GM12878 (cell line): ENCODE data around the gene SHROOM2. TPM values are rescaled to one million over a fixed set of nuclear protein-coding genes. Genes with fewer than 3 reads are reported as not detected.

Experiments
- ATAC-seq: fragments of 200-7000 bp; cut with Tn5 transposase; 3 replicates; pipeline ENCODE4 v1.9.1; 2020; ENCODE audit warnings: mild to moderate bottlenecking, moderate library complexity
- BruUV-seq: library from RNA; stranded (reverse); fragments of 400-500 nt; replicated peaks from 2 replicates; lab custom pipeline; 2021; lab: Mats Ljungman, UMichigan
- CTCF ChIA-PET: fragments of 300-600 bp; sonication (Branson Sonifier 250); formaldehyde crosslinking; extraction: SDS; loops from one replicate; lab custom pipeline; 2021; ENCODE audit warnings: inconsistent platforms; lab: Yijun Ruan, JAX
- POLR2A ChIA-PET: fragments of 350-600 bp; formaldehyde crosslinking; extraction: SDS; loops from one replicate; lab custom pipeline; 2021; ENCODE audit warnings: inconsistent platforms; lab: Charles Lee
- RAD21 ChIA-PET: fragments of 300-600 bp; sonication (Branson Sonifier 250); formaldehyde crosslinking; loops from one replicate; lab custom pipeline; 2023; ENCODE audit warnings: antibody characterized with exemption; ENCODE audit not compliant: unreplicated experiment; lab: Charles Lee
- SMC1A ChIA-PET: fragments of 300-600 bp; sonication (Branson Sonifier 250); formaldehyde crosslinking; loops from one replicate; lab custom pipeline; 2023; ENCODE audit not compliant: unreplicated experiment, uncharacterized antibody; lab: Charles Lee
- DNase-seq: peaks from one replicate; pipeline ENCODE4 v3.0.0-alpha.2; 2011; ENCODE audit warnings: low read depth, low spot score
- FAIRE-seq: peaks from 3 replicates; lab custom pipeline; 2011; peaks lifted over from hg19 to GRCh38; lab: Jason Lieb, UNC
- H2AFZ ChIP-seq: 2 replicates; pipeline ENCODE4 v1.6.0; 2011; ENCODE audit warnings: low read depth, low read length, control low read depth; ENCODE audit not compliant: control insufficient read depth
- H3K27ac ChIP-seq: 2 replicates; pipeline ENCODE4 v1.5.1; 2011; ENCODE audit warnings: control low read depth; ENCODE audit not compliant: control insufficient read depth, insufficient read depth
- H3K27me3 ChIP-seq, 2 experiments: replicated peaks in 1 of 2; 2 replicates each; pipeline versions ENCODE4 v1.6.0 to v1.6.1; 2011; ENCODE audit warnings: low read length in 1 of 2; ENCODE audit not compliant: control insufficient read depth in 2 of 2, insufficient read depth in 2 of 2
- H3K36me3 ChIP-seq, 2 experiments: 2 replicates each; pipeline ENCODE4 v1.5.1; 2011; ENCODE audit warnings: low read length in 1 of 2; ENCODE audit not compliant: control insufficient read depth in 2 of 2, insufficient read depth in 2 of 2
- H3K4me1 ChIP-seq: 2 replicates; pipeline ENCODE4 v1.6.1; 2011; ENCODE audit warnings: mild to moderate bottlenecking, low read length, moderate library complexity, mixed read lengths; ENCODE audit not compliant: control insufficient read depth, insufficient read depth
- H3K4me2 ChIP-seq: 2 replicates; pipeline ENCODE4 v1.6.0; 2011; ENCODE audit warnings: control low read depth; ENCODE audit not compliant: control insufficient read depth, insufficient read depth
- H3K4me3 ChIP-seq: fragments of 200-600 bp; sonication (generic); 2 replicates; pipeline ENCODE4 v1.5.1; 2016
- H3K79me2 ChIP-seq: 2 replicates; pipeline ENCODE4 v1.6.0; 2011; ENCODE audit warnings: low read length; ENCODE audit not compliant: control insufficient read depth, insufficient read depth
- H3K9ac ChIP-seq: 2 replicates; pipeline ENCODE4 v1.8.0; 2011; ENCODE audit warnings: low read length, control low read depth, mixed read lengths; ENCODE audit not compliant: control insufficient read depth, insufficient read depth
- H3K9me3 ChIP-seq: replicated peaks from 3 replicates; pipeline ENCODE4 v1.5.1; 2011; ENCODE audit warnings: mild to moderate bottlenecking, low read length; ENCODE audit not compliant: control insufficient read depth, insufficient read depth
- H4K20me1 ChIP-seq: 2 replicates; pipeline ENCODE4 v1.6.0; 2011; ENCODE audit not compliant: control insufficient read depth, insufficient read depth
- NRF1 ChIP-seq: conservative IDR thresholded peaks from 2 replicates; pipeline ENCODE4 v1.6.1; 2011; ENCODE audit warnings: mild to moderate bottlenecking, low read depth, low read length, improper control_type of control experiment
- RCOR1 ChIP-seq: conservative IDR thresholded peaks from 2 replicates; pipeline ENCODE4 v1.6.1; 2012; ENCODE audit warnings: low read depth, low read length, improper control_type of control experiment
- RELB ChIP-seq: fragments of 450-650 bp; IDR thresholded peaks from 2 replicates; pipeline ENCODE4 v1.6.1; 2017; ENCODE audit warnings: low read depth, mild to moderate bottlenecking, moderate library complexity
- STAT3 ChIP-seq: IDR thresholded peaks from 2 replicates; pipeline ENCODE4 v1.6.1; 2011; ENCODE audit warnings: low read depth, low read length, improper control_type of control experiment
- WGBS: methylation state at CpG from one replicate; pipeline ENCODE4 v1.1.6; 2016; ENCODE audit warnings: low lambda C conversion rate; ENCODE audit not compliant: insufficient replicate concordance, insufficient coverage; ENCODE audit errors: missing lambda C conversion rate; 5-methylcytosine and 5-hydroxymethylcytosine counted together
- in situ Hi-C: fragments of 300-500 bp; cut with MboI; formaldehyde crosslinking; loops from 9 replicates; pipeline ENCODE4 v1.14.3; 2018; ENCODE audit warnings: mixed read lengths
- intact Hi-C: fragments of 100-400 bp; cut with micrococcal nuclease; formaldehyde crosslinking; loops from one replicate; pipeline ENCODE4 v1.14.2; 2022; ENCODE audit not compliant: unreplicated experiment
- polyA plus RNA-seq, 11 experiments: library from polyadenylated mRNA; depleted of rRNA in 4 of 11; unstranded in 6 of 11; stranded (reverse) in 5 of 11; fragments of >200 nt; fragmentation: Nextera tagmentation in 4 of 11; fragmentation: Illumina TruSeq in 1 of 11; extraction: Ambion mirVana in 4 of 11; extraction: Trizol in 1 of 11; gene quantifications; 1 replicate in 1 of 11; 2 replicates in 10 of 11; pipeline versions ENCODE4 v1.2.1 to v1.2.3, GENCODE V29; 2011 to 2016; ENCODE audit warnings: inconsistent platforms in 2 of 11, missing spikeins in 2 of 11, low read depth in 1 of 11
- total RNA-seq, 4 experiments: library from RNA; depleted of rRNA in 3 of 4; stranded (reverse); fragments of >200 nt in 3 of 4; fragmentation: Illumina TruSeq in 1 of 4; extraction: Trizol in 1 of 4; gene quantifications; 2 replicates each; pipeline versions ENCODE4 v1.2.1 to v1.2.3, GENCODE V29; 2013 to 2021
- TF ChIP-seq, protein P1 (sequence below): IDR thresholded peaks from 2 replicates; pipeline ENCODE4 v1.6.1; 2012; ENCODE audit warnings: mild to moderate bottlenecking, low read depth, low read length

Gene SHROOM2
- total and polyA plus RNA-seq, 10 of the 15 experiments (the other 5 are each of a cell fraction or from before 2014, with no cell fraction given): under 0.01 to 0.15 (median 0.09) TPM; not detected in 2

DNA sequence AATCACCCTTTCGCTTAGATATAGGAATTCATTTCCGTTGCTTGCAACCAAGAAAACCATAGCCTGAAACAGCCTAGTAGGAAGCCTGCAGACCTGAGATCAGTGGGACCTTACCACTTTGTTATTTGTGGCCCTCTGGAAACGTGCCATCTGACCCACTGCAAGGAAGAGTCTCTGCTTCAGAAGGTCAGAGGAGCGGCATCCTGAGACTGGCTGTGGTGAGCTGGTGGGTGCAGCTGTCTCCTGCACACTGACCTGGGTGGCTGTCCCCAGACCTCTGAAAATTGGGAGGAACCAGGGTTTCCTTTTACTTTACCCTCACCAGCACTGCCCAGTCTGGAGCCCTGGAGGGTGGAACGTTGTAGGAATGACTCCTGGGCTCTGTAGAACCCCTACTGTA lies 18.2 kb downstream of the SHROOM2 start (continued):
- TF ChIP-seq, protein P1, sequence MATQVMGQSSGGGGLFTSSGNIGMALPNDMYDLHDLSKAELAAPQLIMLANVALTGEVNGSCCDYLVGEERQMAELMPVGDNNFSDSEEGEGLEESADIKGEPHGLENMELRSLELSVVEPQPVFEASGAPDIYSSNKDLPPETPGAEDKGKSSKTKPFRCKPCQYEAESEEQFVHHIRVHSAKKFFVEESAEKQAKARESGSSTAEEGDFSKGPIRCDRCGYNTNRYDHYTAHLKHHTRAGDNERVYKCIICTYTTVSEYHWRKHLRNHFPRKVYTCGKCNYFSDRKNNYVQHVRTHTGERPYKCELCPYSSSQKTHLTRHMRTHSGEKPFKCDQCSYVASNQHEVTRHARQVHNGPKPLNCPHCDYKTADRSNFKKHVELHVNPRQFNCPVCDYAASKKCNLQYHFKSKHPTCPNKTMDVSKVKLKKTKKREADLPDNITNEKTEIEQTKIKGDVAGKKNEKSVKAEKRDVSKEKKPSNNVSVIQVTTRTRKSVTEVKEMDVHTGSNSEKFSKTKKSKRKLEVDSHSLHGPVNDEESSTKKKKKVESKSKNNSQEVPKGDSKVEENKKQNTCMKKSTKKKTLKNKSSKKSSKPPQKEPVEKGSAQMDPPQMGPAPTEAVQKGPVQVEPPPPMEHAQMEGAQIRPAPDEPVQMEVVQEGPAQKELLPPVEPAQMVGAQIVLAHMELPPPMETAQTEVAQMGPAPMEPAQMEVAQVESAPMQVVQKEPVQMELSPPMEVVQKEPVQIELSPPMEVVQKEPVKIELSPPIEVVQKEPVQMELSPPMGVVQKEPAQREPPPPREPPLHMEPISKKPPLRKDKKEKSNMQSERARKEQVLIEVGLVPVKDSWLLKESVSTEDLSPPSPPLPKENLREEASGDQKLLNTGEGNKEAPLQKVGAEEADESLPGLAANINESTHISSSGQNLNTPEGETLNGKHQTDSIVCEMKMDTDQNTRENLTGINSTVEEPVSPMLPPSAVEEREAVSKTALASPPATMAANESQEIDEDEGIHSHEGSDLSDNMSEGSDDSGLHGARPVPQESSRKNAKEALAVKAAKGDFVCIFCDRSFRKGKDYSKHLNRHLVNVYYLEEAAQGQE: no peak
- TF ChIP-seq NRF1: no peak
- TF ChIP-seq RELB: no peak

GRCh38 chrX:9805956-9806355 lies 19.7 kb downstream of the SHROOM2 start:
- DNase-seq (no peak), FAIRE-seq (no peak), ATAC-seq (no peak)
- no TSS peak for BruUV-seq
- RAD21 ChIA-PET: no interaction called here
- H3K27ac ChIP-seq: no peak overlapping the region
- no peaks in the 10 kb centered on the region for H3K4me1 ChIP-seq
- H3K79me2 ChIP-seq: no peaks in the 10 kb centered on the region
- no peak overlapping the region for H3K9ac ChIP-seq
- H3K4me3 ChIP-seq: no peak overlapping the region
- H3K36me3 ChIP-seq: no peaks in the 10 kb centered on the region
- CTCF ChIA-PET: no interaction called here
- H4K20me1 ChIP-seq: no peaks in the 10 kb centered on the region
- H2AFZ ChIP-seq: no peak overlapping the region
- no peak overlapping the region for H3K4me2 ChIP-seq
- intact Hi-C loops: no loop called here
- SMC1A ChIA-PET: no interaction called here
- 26% methylated on average over 7 of the region's 7 CpGs for WGBS
- no peak for TF ChIP-seq STAT3
- TF ChIP-seq RCOR1: no peak
- POLR2A ChIA-PET: no interaction called here
- in situ Hi-C loops: no loop called here
- no peaks in the 10 kb centered on the region for H3K27me3 ChIP-seq
- no peaks in the 10 kb centered on the region for H3K9me3 ChIP-seq
